Retinal pigment epithelial cell (primary cell): ENCODE measurements around the gene PRG2.
A peak's percentile ranks its signal among the peaks of the same experiment; 100 is the strongest.

Experiments used
- DNase-seq: peaks from one replicate; pipeline ENCODE4 v3.0.0-alpha.2; 2010; ENCODE audit warnings: low read depth
- H3K4me3 ChIP-seq: 2 replicates; pipeline ENCODE4 v1.5.1; 2011; ENCODE audit warnings: mild to moderate bottlenecking, low read length, control low read depth, moderate library complexity
- CTCF ChIP-seq: conservative IDR thresholded peaks from 2 replicates; pipeline ENCODE4 v1.5.1; 2011; ENCODE audit warnings: low read depth, low read length, control low read depth, inconsistent platforms

Gene PRG2

DNA sequence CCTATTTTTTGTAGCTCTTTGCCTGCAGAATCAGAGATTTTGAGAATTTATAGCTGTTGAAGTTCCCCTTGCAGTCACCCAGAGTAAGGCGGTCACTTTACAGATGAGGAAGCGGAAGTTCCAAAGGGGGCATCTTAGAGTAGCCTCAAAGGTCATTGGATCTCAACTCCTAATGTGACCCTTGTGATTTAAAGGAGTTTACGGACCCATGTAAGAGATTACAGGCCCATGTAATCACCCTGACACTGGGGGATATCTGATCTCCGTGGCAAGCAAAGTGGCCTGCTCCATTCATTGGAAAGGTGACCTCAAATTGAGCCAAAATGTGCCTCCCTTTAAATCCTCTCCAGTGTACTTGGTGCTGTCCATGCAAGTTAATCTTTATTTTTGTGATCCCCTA, 36.6 kb downstream of the PRG2 start:
- no peak overlapping the region for H3K4me3 ChIP-seq
- TF ChIP-seq CTCF, result no peak
- DNase-seq, result no peak

- TF ChIP-seq CTCF, result no peak
- no peak for DNase-seq
- no peak overlapping the region for H3K4me3 ChIP-seq
Measured at GRCh38 chr11:57353446-57353845, 37.0 kb downstream of the PRG2 start.

- TF ChIP-seq CTCF, result no peak
- no peak for DNase-seq
- H3K4me3 ChIP-seq, result no peak overlapping the region
Measured at GRCh38 chr11:57353036-57353435, 37.4 kb downstream of the PRG2 start.

DNA sequence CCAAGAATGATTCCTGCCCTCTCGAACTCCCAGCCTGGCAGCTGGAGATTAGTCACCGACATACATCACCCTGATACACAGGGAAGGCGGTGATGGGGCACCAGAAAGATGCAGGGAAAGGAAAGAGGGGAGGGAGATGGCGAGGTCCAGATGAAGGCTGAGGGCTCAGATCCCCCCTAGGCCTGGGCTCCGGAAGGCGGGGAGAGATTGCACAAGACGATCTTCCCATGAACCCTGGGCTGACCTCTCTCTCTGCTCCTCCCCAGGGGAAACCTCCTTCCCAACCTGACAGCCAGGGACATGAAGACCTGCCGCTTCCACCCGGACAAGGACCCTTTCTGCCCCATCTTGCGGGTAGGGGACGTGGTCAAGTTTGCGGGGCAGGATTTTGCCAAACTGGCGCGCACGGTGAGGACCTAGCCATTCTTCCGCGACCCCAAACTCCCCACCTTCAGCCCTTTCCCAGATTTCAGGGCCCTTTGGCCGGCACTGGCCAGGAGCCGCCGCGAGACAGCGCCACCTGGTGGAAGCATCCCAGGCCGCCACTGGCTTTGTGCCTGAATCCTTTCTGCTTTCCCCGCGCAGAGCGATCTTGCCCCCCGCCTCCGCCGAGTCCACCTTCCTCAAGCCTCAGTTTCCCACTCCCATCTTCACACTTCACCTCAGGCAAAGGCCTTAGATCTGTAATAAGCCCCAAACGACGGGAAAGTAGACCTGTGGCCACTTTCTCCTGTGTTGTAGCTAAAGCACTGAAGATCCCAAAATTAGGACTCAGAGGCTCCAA, 40.8 kb downstream of the PRG2 start:
- DNase-seq, result no peak
- H3K4me3 ChIP-seq, result no peak overlapping the region
- peak; percentile 87 for TF ChIP-seq CTCF

GRCh38 chr11:57348636-57349313, 41.7 kb downstream of the PRG2 start:
- no peak for DNase-seq
- H3K4me3 ChIP-seq, result no peak overlapping the region
- no peak for TF ChIP-seq CTCF

GRCh38 chr11:57348052-57348451, 42.4 kb downstream of the PRG2 start:
- TF ChIP-seq CTCF, result no peak
- DNase-seq, result no peak
- H3K4me3 ChIP-seq, result no peak overlapping the region

DNA sequence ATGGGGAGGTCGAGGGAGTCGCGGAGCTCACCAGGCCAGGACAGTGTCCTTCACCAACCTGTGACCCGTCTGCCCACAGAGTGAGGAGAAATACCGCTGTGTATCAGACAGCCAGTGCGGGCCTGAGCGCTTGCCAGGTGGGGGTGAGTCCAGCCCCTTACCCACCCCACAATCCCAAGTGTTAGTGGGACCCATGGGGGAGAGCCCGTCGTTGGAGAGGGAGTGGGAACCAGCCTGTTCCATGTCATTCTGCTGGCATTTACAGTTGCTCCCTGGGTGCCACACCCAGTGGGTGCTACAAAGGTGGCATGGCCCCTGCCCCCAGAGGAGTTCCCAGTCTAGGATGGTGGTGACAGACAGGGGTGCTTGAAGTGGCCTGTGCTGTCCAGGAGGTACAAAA, 43.1 kb downstream of the PRG2 start:
- H3K4me3 ChIP-seq, result no peak overlapping the region
- no peak for TF ChIP-seq CTCF

More for the DNA sequence above, 43.1 kb downstream of the PRG2 start:
- DNase-seq, result no peak
